ENCODE results near the gene APOO. TPM values are rescaled to one million over a fixed set of nuclear protein-coding genes. Genes with fewer than 3 reads are reported as not detected.
A peak's percentile ranks its signal among the peaks of the same experiment; 100 is the strongest.

APOO gene
- total RNA-seq, 1 donor = 9.8 TPM

DNA sequence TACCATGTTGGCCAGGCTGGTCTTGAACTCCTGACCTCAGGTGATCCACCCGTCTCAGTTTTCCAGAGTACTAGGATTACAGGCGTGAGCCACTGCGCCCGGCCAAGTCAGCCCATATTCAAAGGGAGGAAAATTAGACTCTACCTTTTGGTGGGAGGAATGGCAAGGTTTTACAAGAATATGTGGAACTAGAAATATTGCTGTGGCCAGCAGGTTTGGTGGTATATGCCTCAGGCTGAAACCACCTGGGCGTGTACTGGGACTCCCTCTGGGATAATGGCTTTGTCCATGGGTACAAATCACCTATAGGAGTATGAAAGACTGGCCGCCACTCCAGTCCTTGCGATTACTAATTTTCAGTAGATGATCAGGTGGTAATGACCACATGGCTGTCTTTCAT is 92.4 kb downstream of the APOO start:
- no peak for DNase-seq (ENCODE audit: low read depth)
- H3K4me3 ChIP-seq (ENCODE audit: low read depth, low read length) = no peak overlapping the region
- TF ChIP-seq CTCF (IDR thresholded peaks at IDR 0.05; ENCODE audit: insufficient read depth, low read length) = no peak

DNA sequence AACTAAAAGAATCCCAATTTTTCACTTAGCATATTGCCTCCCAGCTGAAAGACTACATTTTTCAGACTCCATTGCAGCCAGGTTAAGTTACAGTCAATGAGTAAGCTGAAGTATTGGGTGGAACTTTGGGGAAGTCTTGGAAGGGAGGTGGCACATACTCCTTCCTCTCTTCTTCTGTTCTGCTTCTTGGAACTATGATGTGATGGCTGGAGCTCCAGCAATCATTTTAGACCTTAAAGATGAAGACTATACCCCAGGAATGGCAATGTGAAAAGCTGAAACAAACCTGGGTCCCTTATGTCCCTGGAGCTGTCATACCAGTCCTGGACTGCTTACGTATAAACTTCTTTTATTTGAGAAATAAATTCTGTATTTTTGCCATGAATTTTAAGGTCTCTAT is 93.9 kb downstream of the APOO start:
- H3K4me3 ChIP-seq (ENCODE audit: low read depth, low read length) = no peak overlapping the region
- DNase-seq (ENCODE audit: low read depth) = no peak
- no peak for TF ChIP-seq CTCF (IDR thresholded peaks at IDR 0.05; ENCODE audit: insufficient read depth, low read length)

DNA sequence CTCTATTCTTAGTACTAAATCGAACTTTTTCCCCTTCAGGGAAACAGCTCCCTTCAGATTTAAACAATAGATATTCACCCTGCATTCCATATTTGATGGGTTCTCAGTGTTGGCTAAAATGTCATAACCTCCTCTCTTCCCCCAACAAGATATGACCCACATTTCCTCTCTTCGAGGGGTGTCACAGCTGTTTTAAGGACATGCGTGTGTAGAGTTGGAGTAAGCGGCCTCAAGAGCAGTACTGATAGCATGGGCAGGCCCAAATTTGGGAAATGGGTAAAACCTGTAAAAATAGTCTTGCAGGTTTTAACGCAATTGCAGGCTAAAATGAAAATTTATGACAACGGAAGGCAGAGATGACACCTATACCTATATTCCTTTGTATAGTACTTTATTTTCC is 96.1 kb downstream of the APOO start:
- TF ChIP-seq CTCF (IDR thresholded peaks at IDR 0.05; ENCODE audit: insufficient read depth, low read length) = no peak
- no peak overlapping the region for H3K4me3 ChIP-seq (ENCODE audit: low read depth, low read length)
- DNase-seq (ENCODE audit: low read depth) = no peak

DNA sequence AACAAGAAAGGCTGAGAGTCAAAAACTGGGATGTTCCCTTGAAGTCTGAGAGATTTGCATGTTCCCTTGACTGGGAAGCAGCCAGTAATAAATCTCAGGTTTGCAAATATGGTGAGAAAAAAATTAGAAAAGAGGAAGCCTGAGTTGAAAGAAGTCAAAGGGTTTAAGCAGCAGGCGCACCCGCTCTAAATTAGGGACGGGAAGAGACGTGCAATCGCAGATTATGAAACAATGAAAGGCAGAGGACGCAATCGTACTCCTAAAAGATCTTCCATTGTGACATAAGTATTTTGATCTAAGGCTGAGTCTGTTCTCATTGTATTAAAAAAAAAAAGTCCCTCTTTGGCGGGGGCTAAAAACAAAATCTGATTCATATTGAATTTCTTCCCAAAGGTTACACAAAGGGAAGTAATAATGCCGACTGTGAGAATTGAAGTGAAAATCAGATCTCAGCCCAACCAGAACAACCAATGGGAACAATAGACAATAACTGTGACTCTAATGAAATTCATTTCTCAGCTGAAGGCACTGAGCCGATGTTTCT is 96.6 kb downstream of the APOO start:
- TF ChIP-seq CTCF (IDR thresholded peaks at IDR 0.05; ENCODE audit: insufficient read depth, low read length) = no peak
- H3K4me3 ChIP-seq (ENCODE audit: low read depth, low read length) = no peak overlapping the region
- DNase-seq (ENCODE audit: low read depth) = peak; percentile 22

GRCh38 chrX:23810279-23810678 is 97.5 kb downstream of the APOO start:
- TF ChIP-seq CTCF (IDR thresholded peaks at IDR 0.05; ENCODE audit: insufficient read depth, low read length) = no peak
- DNase-seq (ENCODE audit: low read depth) = no peak
- no peak overlapping the region for H3K4me3 ChIP-seq (ENCODE audit: low read depth, low read length)

DNA sequence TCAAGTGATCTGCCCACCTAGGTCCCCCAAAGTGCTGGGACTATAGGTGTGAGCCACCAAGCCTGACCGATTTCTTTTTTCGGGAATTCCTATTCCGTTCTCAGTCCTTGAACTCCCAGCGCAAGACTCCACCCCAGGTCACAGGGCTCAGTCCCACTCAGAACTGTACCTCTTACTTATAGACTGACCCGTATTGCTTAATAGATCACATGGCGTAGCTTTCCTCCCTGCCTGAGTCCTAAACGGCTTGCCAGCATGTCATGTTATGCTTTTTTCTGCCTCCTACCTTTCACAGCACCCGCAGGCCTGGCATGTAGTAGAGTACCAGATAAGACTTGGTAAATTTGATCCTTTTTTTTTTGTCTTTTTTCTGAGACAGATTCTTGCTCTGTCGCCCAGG is 102.3 kb downstream of the APOO start:
- DNase-seq (ENCODE audit: low read depth) = no peak
- TF ChIP-seq CTCF (IDR thresholded peaks at IDR 0.05; ENCODE audit: insufficient read depth, low read length) = no peak

DNA sequence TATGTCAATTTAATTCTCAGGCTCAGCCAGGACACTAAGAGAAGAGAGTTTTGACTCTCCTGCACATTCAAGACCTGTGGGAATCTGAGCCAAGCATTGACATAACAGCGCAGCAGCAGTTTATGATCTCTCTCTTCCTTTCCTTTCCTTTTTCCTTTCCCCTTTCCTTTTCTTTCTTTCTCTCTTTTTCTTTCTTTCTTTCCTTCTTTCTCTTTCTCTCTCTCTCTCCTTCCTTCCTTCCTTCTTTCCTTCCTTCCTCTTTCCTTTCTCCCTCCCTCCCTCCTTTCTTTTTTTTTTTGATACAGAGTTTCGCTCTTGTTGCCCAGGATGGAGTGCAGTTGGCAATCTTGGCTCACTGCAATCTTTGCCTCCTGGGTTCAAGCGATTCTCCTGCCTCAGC is 103.2 kb downstream of the APOO start:
- DNase-seq (ENCODE audit: low read depth) = no peak
- TF ChIP-seq CTCF (IDR thresholded peaks at IDR 0.05; ENCODE audit: insufficient read depth, low read length) = no peak
- H3K4me3 ChIP-seq (ENCODE audit: low read depth, low read length) = no peak overlapping the region

More for the DNA sequence above, 102.3 kb downstream of the APOO start:
- H3K4me3 ChIP-seq (ENCODE audit: low read depth, low read length) = no peak overlapping the region

Data from fibroblast of the aortic adventitia (primary cell).